GM21381 (cell line): Measurements from ENCODE around the gene SRPK1.

Experiments
- ATAC-seq: cut with Tn5 transposase; IDR thresholded peaks from one replicate; pipeline ENCODE4 v1.9.1; 2021; ENCODE audit warnings: mild to moderate bottlenecking, moderate library complexity; ENCODE audit not compliant: unreplicated experiment

SRPK1 gene

DNA sequence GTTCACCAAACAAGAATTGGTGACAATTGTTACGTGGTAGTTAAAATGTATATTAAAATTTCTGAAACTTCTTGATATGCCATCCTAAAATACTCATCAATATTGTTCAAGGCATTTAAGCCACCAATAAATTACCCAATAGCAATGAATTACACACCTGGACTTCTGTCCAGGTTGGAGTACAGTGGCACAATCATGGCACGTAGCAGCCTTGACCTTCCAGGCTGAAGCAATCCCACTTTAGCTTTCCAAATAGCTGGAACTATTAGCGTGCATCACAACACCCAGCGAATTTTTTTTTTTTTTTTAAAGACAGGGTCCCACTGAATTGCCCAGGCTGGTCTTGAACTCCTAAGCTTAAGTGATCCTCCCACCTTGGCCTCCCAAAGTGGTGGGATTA, 17.2 kb downstream of the SRPK1 start:
- no peak for ATAC-seq

GRCh38 chr6:35900448-35900847, 20.4 kb downstream of the SRPK1 start:
- no peak for ATAC-seq

DNA sequence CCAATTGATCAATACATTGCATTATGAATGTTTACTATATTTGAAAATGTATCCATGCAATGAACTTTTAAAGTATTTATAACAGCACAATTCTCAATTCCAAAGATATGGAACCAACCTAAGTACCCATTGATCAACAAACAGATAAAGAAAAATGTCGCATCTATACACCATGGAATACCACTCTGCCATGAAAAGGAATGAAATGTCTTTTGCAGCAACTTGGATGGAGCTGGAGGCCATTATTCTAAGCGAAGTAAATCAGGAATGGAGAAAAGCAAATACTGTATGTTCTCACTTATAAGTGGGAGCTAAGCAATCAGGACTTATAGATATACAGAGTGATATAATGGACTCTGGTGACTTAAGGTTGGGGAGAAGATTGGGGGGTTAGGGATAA, 22.9 kb downstream of the SRPK1 start:
- no peak for ATAC-seq

DNA sequence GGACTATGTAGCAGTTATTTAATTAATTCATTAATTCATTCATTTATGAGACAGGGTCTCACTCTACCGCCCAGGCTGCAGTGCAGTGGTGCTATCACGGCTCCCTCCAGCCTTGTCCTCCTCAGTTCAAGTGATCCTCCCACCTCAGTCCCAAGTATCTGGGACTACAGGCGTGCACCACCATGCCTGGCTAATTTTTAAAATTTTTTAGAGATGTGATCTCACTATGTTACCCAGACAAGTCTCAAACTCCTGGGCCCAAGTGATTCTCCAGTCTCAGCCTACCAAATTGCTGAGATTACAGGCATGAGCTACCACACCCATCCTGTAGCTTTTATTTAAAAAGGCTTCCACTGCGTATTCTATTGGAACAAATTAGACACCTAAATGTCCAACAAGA, 23.4 kb downstream of the SRPK1 start:
- no peak for ATAC-seq

- ATAC-seq: no peak
Observed at GRCh38 chr6:35897036-35897435, 23.9 kb downstream of the SRPK1 start.

GRCh38 chr6:35896228-35896627, 24.7 kb downstream of the SRPK1 start:
- ATAC-seq: no peak

GRCh38 chr6:35895560-35895959, 25.3 kb downstream of the SRPK1 start:
- ATAC-seq: no peak

GRCh38 chr6:35894776-35895175, 26.1 kb downstream of the SRPK1 start:
- ATAC-seq: no peak

- ATAC-seq: no peak
Observed at GRCh38 chr6:35893246-35893645, 27.7 kb downstream of the SRPK1 start.

DNA sequence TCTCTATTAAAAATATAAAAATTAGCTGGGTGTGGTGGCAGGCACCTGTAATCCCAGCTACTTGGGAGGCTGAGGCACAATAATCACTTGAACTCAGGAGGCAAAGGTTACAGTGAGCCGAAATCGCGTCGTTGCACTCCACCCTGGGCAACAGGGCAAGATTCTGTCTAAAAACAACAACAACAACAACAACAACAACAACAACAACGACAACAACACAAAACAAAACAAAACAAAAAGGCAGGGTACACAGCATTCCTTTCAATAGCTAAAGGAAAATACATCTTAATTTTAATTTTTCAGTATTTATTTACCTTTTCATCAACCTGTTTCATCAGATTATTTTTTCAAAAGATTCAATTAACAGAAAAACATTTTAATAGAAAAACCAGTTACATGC, 28.4 kb downstream of the SRPK1 start:
- no peak for ATAC-seq

GRCh38 chr6:35879151-35879550, 41.7 kb downstream of the SRPK1 start:
- no peak for ATAC-seq

DNA sequence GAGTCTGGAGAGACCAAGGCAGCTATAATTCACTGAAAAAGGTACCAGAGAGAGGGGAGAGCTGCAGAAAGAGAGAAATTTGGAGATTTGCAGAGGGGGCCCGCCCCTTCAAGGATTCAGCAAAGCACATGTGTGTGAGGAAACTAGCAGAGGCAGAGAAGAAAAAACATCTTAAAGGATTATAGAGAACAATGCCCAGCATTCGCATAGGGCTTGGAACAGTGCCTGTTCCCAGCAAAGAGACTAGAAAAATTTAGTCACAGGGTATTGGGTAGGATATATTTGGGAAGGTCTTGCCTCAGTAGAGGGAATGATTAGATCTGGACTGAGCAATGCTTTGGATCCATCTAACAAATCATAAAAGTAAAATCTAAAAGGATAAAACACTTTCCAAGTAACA, 44.0 kb downstream of the SRPK1 start:
- no peak for ATAC-seq

DNA sequence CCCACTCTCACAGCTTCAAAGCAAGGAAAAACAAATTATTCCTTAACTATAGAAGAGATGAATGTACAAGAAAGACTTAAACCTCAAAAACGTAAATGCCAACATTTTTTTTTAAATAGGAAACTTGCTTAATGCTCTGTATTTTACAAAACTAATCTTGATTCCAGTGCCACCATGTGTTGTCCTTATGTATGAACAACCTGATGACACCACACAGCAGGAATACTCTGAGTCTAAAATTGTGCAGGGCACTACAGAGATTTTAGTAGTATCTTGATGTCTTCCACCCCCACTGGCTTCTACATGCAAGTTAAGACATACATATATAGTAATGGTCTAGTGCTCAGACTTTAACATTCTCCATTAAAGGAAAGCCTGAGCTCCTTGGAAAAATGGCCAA, 46.2 kb downstream of the SRPK1 start:
- ATAC-seq: no peak

GRCh38 chr6:35859367-35859766, 61.5 kb downstream of the SRPK1 start:
- no peak for ATAC-seq

DNA sequence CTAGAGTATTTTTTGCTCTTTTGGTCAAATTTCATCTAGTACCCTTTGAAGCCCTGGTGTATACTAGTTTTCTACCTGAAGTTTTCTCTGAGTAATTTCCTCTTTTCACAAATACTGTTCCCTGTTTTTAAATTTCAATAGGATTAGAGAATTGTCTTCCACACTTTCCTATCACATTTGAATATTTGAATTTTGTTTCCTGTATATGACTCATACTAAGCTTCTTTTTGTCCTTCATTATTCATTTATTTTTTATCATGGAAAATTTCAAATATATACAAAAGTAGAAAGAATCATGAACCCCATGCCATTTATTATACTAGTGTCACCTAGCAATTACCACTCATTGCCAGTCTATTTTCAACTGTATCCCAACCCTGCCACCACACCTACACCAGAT, 63.0 kb downstream of the SRPK1 start:
- ATAC-seq: no peak

GRCh38 chr6:35856250-35856649, 64.6 kb downstream of the SRPK1 start:
- no peak for ATAC-seq

GRCh38 chr6:35852994-35853393, 67.9 kb downstream of the SRPK1 start:
- ATAC-seq: no peak

DNA sequence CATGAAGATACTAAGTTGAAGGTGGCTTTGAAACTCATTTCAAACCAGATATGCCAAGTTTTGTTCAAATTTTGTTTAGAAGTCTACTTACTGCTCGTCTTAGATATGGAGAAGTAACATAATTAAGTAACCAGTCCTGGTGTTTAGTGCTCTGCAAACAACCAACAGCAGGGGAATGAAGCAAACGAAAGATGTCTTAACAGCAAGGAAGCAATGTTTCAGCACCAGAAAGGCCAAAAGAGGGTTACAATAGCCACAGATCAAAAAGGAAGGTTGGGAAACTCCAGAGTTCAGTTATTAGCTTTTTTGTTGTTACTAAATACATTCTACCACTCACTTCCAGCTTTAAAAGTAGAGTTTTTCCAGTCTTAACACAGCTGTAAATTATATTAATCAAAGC, 70.7 kb downstream of the SRPK1 start:
- ATAC-seq: no peak

GRCh38 chr6:35844290-35844689, 76.6 kb downstream of the SRPK1 start:
- ATAC-seq: no peak

- no peak for ATAC-seq
Observed at GRCh38 chr6:35842381-35842780, 78.5 kb downstream of the SRPK1 start.

GRCh38 chr6:35839019-35839418, 81.9 kb downstream of the SRPK1 start:
- ATAC-seq: no peak

GRCh38 chr6:35833536-35833935, 87.4 kb downstream of the SRPK1 start:
- ATAC-seq: no peak

- no peak for ATAC-seq
Observed at GRCh38 chr6:35831257-35832007, 89.5 kb downstream of the SRPK1 start.
